Peyer's patch (tissue), 4 donors: ENCODE results near the gene EWSR1. TPM values are rescaled to one million over a fixed set of nuclear protein-coding genes. Genes with fewer than 3 reads are reported as not detected.
A peak's percentile ranks its signal among the peaks of the same experiment; 100 is the strongest.

Source experiments
- DNase-seq, 3 donors: peaks; one replicate each; pipeline ENCODE4 v3.0.0-alpha.2; 2017 to 2019
- H3K27ac ChIP-seq, 4 donors: fragments of 200-600 bp; sonication (generic); one replicate each; pipeline ENCODE4 v1.5.1; 2016 to 2019
- H3K27me3 ChIP-seq, 2 donors: fragments of 200-600 bp; sonication (generic); one replicate each; pipeline ENCODE4 v1.5.1; 2019
- H3K36me3 ChIP-seq, 3 donors: fragments of 200-600 bp; sonication (generic); one replicate each; pipeline ENCODE4 v1.5.1; 2016 to 2019
- H3K4me1 ChIP-seq, 4 donors: fragments of 200-600 bp; sonication (generic); one replicate each; pipeline ENCODE4 v1.5.1; 2016 to 2019
- H3K4me3 ChIP-seq, 4 donors: fragments of 200-600 bp; sonication (generic); 1 replicate in 3 of 4; 2 replicates in 1 of 4; pipeline ENCODE4 v1.5.1; 2016 to 2019; ENCODE audit warnings: mild to moderate bottlenecking in 1 of 4
- H3K9me3 ChIP-seq, 4 donors: fragments of 200-600 bp; sonication (generic); one replicate each; pipeline ENCODE4 v1.5.1; 2016 to 2019; ENCODE audit warnings: mild to moderate bottlenecking in 1 of 4
- POLR2A ChIP-seq, 2 donors: fragments of 450-650 bp; IDR thresholded peaks; one replicate each; pipeline ENCODE4 v1.5.1; 2017; ENCODE audit warnings: antibody characterized with exemption in 2 of 2, mild to moderate bottlenecking in 2 of 2, moderate library complexity in 2 of 2
- total RNA-seq, 4 donors: library from RNA; depleted of rRNA; stranded (reverse); fragments of >200 nt; gene quantifications; one replicate each; pipeline ENCODE4 v1.1.0, GENCODE V29; 2016
- TF ChIP-seq, protein P1 (sequence below), 6 experiments: fragments of 450-650 bp in 4 of 6; fragments of 200-600 bp in 2 of 6; sonication (generic) in 1 of 6; IDR thresholded peaks; one replicate each; pipeline ENCODE4 v1.5.1; 2017 to 2019; ENCODE audit warnings: antibody characterized with exemption in 6 of 6, mild to moderate bottlenecking in 3 of 6, moderate library complexity in 1 of 6

EWSR1 gene
- total RNA-seq, 4 donors from 2014 or later = 186 to 444 (median 276) TPM

DNA sequence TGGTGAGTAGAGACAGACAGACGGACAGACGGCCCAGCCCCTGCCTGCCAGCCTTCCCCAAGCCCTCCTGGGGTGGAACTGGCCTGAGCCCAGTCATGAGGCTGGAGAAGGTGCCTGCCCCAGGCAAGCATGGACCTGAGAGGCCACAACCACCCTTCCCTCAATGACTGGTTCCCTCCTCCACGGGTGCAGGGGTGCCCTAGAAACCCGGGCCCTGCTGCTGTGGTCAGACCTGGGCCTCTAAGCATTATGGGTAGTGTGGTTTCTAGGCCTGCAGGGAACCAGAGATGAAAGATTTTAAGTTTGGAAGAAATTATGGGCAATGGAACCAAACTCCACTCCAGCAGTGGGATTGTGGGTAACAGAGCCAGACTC lies 13.8 kb upstream of the EWSR1 start:
- peak in 1 of 3 donors; percentile 9 for DNase-seq
- Histone ChIP-seq H3K27ac (no peak overlapping the region), H3K4me1 (no peaks in the 10 kb centered on the region), H3K36me3 (no peaks in the 10 kb centered on the region), H3K27me3 (no peaks in the 10 kb centered on the region), H3K4me3 (no peak overlapping the region), H3K9me3 (no peaks in the 10 kb centered on the region)
- TF ChIP-seq POLR2A (IDR thresholded peaks at IDR 0.05) = no peak
- TF ChIP-seq, protein P1, sequence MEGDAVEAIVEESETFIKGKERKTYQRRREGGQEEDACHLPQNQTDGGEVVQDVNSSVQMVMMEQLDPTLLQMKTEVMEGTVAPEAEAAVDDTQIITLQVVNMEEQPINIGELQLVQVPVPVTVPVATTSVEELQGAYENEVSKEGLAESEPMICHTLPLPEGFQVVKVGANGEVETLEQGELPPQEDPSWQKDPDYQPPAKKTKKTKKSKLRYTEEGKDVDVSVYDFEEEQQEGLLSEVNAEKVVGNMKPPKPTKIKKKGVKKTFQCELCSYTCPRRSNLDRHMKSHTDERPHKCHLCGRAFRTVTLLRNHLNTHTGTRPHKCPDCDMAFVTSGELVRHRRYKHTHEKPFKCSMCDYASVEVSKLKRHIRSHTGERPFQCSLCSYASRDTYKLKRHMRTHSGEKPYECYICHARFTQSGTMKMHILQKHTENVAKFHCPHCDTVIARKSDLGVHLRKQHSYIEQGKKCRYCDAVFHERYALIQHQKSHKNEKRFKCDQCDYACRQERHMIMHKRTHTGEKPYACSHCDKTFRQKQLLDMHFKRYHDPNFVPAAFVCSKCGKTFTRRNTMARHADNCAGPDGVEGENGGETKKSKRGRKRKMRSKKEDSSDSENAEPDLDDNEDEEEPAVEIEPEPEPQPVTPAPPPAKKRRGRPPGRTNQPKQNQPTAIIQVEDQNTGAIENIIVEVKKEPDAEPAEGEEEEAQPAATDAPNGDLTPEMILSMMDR (IDR thresholded peaks at IDR 0.05) = no peak

GRCh38 chr22:29255064-29255621 lies 12.9 kb upstream of the EWSR1 start:
- no peaks in the 10 kb centered on the region for H3K4me1 ChIP-seq
- no peak overlapping the region for H3K4me3 ChIP-seq
- no peak for TF ChIP-seq POLR2A (IDR thresholded peaks at IDR 0.05)
- TF ChIP-seq, protein P1 (IDR thresholded peaks at IDR 0.05) = no peak
- H3K27ac ChIP-seq = no peak overlapping the region
- DNase-seq = no peak
- peaks cover 0 to 5% (median 0%) of the 10 kb centered on the region in 3 donors for H3K36me3 ChIP-seq
- no peaks in the 10 kb centered on the region for H3K9me3 ChIP-seq
- H3K27me3 ChIP-seq = no peaks in the 10 kb centered on the region

DNA sequence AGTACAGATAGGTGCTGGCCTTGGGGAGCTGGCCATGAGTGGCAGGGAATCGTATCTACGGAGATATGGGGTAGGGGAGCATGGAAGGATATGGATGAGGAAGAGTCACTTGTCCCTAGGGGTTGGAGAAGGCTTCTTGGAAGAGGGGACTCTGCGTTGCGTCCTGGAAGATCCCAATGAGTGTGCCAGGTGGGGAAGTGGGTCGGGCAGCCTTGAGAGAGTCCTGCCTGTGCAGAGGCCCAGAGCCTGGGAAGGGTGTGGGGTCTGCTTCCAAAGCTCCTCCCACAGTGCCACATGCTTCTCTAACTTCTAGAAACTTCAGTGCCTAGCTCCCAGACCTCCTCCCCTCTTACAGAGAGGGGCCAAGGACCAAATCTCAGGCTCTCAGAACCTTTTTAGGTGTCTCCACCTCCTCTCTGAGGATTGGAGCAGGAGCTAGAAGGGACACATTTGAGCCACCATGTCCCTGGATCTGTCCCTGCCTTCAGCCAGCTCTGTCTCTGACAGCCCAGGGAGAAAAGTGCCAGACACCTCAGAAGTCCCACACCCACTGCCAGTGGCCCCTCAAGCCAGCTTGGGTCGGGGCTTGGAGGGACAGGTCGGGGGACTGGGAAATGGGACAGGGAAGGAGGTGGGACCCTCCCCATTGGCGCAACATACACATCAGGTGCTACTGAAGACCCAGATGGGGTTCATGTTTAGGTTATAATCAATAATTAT lies 11.3 kb upstream of the EWSR1 start:
- Histone ChIP-seq H3K27ac (no peak overlapping the region), H3K36me3 (peaks cover 0 to 5% (median 0%) of the 10 kb centered on the region in 3 donors), H3K4me1 (no peaks in the 10 kb centered on the region), H3K9me3 (no peaks in the 10 kb centered on the region), H3K4me3 (no peak overlapping the region), H3K27me3 (no peaks in the 10 kb centered on the region)
- peak in 1 of 3 donors; percentile 11 for DNase-seq
- TF ChIP-seq, protein P1 (IDR thresholded peaks at IDR 0.05) = no peak
- no peak for TF ChIP-seq POLR2A (IDR thresholded peaks at IDR 0.05)

DNA sequence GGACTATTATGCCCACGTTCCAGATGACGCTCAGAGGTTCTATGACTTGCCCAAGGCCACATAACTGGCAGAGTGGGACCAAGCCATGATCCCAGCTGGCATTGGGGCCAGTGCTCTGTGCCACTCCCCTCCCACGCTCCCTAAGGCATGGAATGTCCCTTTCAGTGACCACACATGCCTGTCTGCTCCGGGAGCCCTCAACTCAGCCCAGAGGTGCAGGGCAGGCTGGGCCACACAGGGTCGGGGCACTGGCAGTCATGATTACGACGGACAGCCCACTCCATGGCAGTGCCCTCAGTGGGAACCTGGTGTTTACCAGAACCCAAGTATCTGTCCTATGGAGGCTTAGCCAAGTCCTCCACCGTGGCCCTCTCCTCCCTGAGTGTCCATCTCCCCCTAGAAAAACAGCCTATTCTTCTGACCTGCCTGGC lies 10.3 kb upstream of the EWSR1 start:
- Histone ChIP-seq H3K36me3 (peaks cover 0 to 5% (median 0%) of the 10 kb centered on the region in 3 donors), H3K9me3 (no peaks in the 10 kb centered on the region), H3K27ac (no peak overlapping the region), H3K4me3 (no peak overlapping the region), H3K27me3 (no peaks in the 10 kb centered on the region), H3K4me1 (no peaks in the 10 kb centered on the region)
- TF ChIP-seq POLR2A (IDR thresholded peaks at IDR 0.05) = no peak
- TF ChIP-seq, protein P1 (IDR thresholded peaks at IDR 0.05) = no peak
- peak in 1 of 3 donors; percentile 9 for DNase-seq

DNA sequence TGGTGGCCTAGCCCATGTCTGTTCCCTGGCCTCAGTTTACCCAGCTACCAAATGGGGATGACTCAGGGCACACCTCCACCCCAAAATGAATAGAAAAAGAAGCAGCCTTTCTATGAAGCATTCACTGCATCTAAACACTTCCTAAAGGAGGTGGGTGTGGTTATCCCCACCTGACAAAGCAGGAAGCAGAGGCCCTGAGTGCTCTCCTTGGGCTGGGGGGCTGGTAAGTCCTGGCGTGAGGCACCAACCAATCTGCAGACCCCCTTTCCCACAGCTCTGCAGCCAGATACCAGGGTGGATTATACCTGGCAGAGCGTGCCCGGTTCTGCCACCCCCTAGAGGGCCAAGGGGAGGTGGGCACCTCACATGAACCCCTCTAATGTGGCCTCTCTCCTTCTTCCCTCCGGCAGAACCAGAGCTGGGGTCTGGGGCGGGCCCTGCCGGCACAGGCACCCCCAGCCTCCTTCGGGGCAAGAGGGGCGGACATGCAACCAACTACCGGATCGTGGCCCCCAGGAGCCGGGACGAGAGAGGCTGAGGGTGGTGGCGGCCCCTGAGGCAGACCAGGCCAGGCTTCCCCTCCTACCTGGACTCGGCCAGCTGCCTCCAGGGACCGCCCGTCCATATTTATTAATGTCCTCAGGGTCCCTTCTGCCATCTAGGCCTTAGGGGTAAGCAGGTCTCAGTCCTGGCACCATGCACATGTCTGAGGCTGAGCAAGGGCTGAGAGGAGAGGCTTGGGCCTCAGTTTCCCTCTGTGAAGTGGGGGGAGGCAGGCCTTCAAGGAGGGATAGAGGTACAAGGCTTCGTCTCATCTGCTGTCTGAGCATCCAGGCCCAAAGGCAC lies 9.4 kb upstream of the EWSR1 start:
- Histone ChIP-seq H3K4me1 (no peaks in the 10 kb centered on the region), H3K36me3 (peaks cover 0 to 5% (median 0%) of the 10 kb centered on the region in 3 donors), H3K27me3 (no peaks in the 10 kb centered on the region), H3K4me3 (no peak overlapping the region), H3K27ac (no peak overlapping the region), H3K9me3 (no peaks in the 10 kb centered on the region)
- TF ChIP-seq POLR2A (IDR thresholded peaks at IDR 0.05) = no peak
- TF ChIP-seq, protein P1 (IDR thresholded peaks at IDR 0.05) = no peak
- DNase-seq = no peak
